Esophagus muscularis mucosa (tissue), 4 donors: Measurements from ENCODE around the gene FKBP2. TPM values are rescaled to one million over a fixed set of nuclear protein-coding genes. Genes with fewer than 3 reads are reported as not detected.
A peak's percentile ranks its signal among the peaks of the same experiment; 100 is the strongest.

Experiments used
- DNase-seq: peaks from one replicate; pipeline ENCODE4 v3.0.0-alpha.2; 2017; ENCODE audit errors: extremely low spot score
- H3K27ac ChIP-seq, 4 donors: fragments of 200-600 bp; sonication (generic); replicated peaks in 1 of 4; 1 replicate in 3 of 4; 2 replicates in 1 of 4; pipeline ENCODE4 v1.5.1; 2016 to 2019; ENCODE audit warnings: mild to moderate bottlenecking in 1 of 4
- H3K27me3 ChIP-seq, 4 donors: fragments of 200-600 bp; sonication (generic); one replicate each; pipeline versions ENCODE4 v1.5.1 to v1.6.0; 2016 to 2019
- H3K36me3 ChIP-seq, 4 donors: fragments of 200-600 bp; sonication (generic); one replicate each; pipeline ENCODE4 v1.5.1; 2016 to 2019
- H3K4me1 ChIP-seq, 4 donors: fragments of 200-600 bp; sonication (generic); one replicate each; pipeline ENCODE4 v1.5.1; 2016 to 2019
- H3K4me3 ChIP-seq, 4 donors: fragments of 200-600 bp; sonication (generic); 1 replicate in 2 of 4; 2 replicates in 2 of 4; pipeline ENCODE4 v1.5.1; 2016 to 2019; ENCODE audit warnings: mild to moderate bottlenecking in 4 of 4, moderate library complexity in 1 of 4
- H3K9me3 ChIP-seq, 4 donors: fragments of 200-600 bp; sonication (generic); 1 replicate in 3 of 4; 2 replicates in 1 of 4; pipeline ENCODE4 v1.5.1; 2016 to 2019
- EP300 ChIP-seq: sonication (generic); formaldehyde crosslinking; IDR thresholded peaks from one replicate; pipeline ENCODE4 v1.6.1; 2017; ENCODE audit warnings: antibody characterized with exemption
- POLR2A ChIP-seq: fragments of 450-650 bp; IDR thresholded peaks from one replicate; pipeline ENCODE4 v1.6.1; 2017; ENCODE audit warnings: antibody characterized with exemption, moderate library complexity, mild to moderate bottlenecking, low read depth
- POLR2AphosphoS5 ChIP-seq, 2 donors: sonication (generic); formaldehyde crosslinking; IDR thresholded peaks; one replicate each; pipeline ENCODE4 v1.6.1; 2017; ENCODE audit warnings: antibody characterized with exemption in 2 of 2
- WGBS: methylation state at CpG from one replicate; pipeline ENCODE4 v1.1.5; 2018; 5-methylcytosine and 5-hydroxymethylcytosine counted together
- intact Hi-C: fragments of 100-400 bp; cut with DNase I; formaldehyde crosslinking; loops from one replicate; pipeline ENCODE4 v1.15.1; 2023
- total RNA-seq, 4 donors: library from RNA; depleted of rRNA; stranded (reverse); fragments of >200 nt; gene quantifications; one replicate each; pipeline versions ENCODE4 v1.1.0 to v1.2.1, GENCODE V29; 2016
- TF ChIP-seq, protein P1 (sequence below), 3 experiments: fragments of 200-600 bp in 2 of 3; fragments of 450-650 bp in 1 of 3; sonication (generic) in 2 of 3; IDR thresholded peaks; one replicate each; pipeline ENCODE4 v1.5.1; 2017 to 2019; ENCODE audit warnings: antibody characterized with exemption in 3 of 3, mild to moderate bottlenecking in 2 of 3, moderate library complexity in 1 of 3

FKBP2 gene
- total RNA-seq, 4 donors from 2014 or later, result 49.0 to 87.8 (median 65.5) TPM

GRCh38 chr11:64224891-64225607, 15.8 kb upstream of the FKBP2 start:
- intact Hi-C loops, result loop anchor here (5.0 kb wide), 1 partner anchor 38 kb away; the partner anchor contains the start of gene STIP1
- DNase-seq, result no peak
- TF ChIP-seq EP300 (no peak), POLR2AphosphoS5 (IDR thresholded peaks at IDR 0.05) (no peak), POLR2A (no peak)
- TF ChIP-seq, protein P1, sequence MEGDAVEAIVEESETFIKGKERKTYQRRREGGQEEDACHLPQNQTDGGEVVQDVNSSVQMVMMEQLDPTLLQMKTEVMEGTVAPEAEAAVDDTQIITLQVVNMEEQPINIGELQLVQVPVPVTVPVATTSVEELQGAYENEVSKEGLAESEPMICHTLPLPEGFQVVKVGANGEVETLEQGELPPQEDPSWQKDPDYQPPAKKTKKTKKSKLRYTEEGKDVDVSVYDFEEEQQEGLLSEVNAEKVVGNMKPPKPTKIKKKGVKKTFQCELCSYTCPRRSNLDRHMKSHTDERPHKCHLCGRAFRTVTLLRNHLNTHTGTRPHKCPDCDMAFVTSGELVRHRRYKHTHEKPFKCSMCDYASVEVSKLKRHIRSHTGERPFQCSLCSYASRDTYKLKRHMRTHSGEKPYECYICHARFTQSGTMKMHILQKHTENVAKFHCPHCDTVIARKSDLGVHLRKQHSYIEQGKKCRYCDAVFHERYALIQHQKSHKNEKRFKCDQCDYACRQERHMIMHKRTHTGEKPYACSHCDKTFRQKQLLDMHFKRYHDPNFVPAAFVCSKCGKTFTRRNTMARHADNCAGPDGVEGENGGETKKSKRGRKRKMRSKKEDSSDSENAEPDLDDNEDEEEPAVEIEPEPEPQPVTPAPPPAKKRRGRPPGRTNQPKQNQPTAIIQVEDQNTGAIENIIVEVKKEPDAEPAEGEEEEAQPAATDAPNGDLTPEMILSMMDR (IDR thresholded peaks at IDR 0.05), result no peak
- Histone ChIP-seq H3K4me3 (peak overlapping the region; percentile 69 to 80 (median 71)), H3K27me3 (no peaks in the 10 kb centered on the region), H3K27ac (peak overlapping the region; percentile 87 to 93 (median 90)), H3K9me3 (no peaks in the 10 kb centered on the region), H3K36me3 (peaks cover 4 to 38% (median 25%) of the 10 kb centered on the region in 4 donors), H3K4me1 (peaks cover 30 to 53% (median 46%) of the 10 kb centered on the region in 4 donors)
- WGBS, result 69% methylated on average over 9 of the region's 22 CpGs

- peak within 1 kb of the TSS; percentile 87 to 93 (median 90) for H3K27ac ChIP-seq
- TF ChIP-seq, protein P1 (IDR thresholded peaks at IDR 0.05), result peak in 2 of 3 experiments; percentile 22 to 36
- TF ChIP-seq POLR2A, result peak; percentile 94
- TF ChIP-seq POLR2AphosphoS5 (IDR thresholded peaks at IDR 0.05), result peak; percentile 94
- TF ChIP-seq EP300, result no peak
- H3K4me3 ChIP-seq, result peak within 1 kb of the TSS; percentile 69 to 80 (median 71)
- H3K27me3 ChIP-seq, result no peaks in the 10 kb centered on the region
- peak; percentile 98 for DNase-seq
- intact Hi-C loops, result loop anchor here (5.0 kb wide), 1 partner anchor 39 kb away; the partner anchor contains the start of gene STIP1
- H3K36me3 ChIP-seq, result peaks cover 4 to 32% (median 17%) of the 10 kb centered on the region in 4 donors
- 17% methylated on average over 4 of the region's 54 CpGs for WGBS
- peaks cover 30 to 57% (median 51%) of the 10 kb centered on the region in 4 donors for H3K4me1 ChIP-seq
- H3K9me3 ChIP-seq, result no peaks in the 10 kb centered on the region
Measured at GRCh38 chr11:64225608-64226506, 15.0 kb upstream of the FKBP2 start, which contains the start of the genes NUDT22 and TRPT1. NUDT22 (plus strand) TSS chr11:64226274; CDS start chr11:64226653, 379 bp downstream. TRPT1 (minus strand) TSS chr11:64226186; CDS start chr11:64225860, 326 bp downstream.

- H3K27ac ChIP-seq, result peak overlapping the region; percentile 87 to 93 (median 90)
- WGBS, result 23% methylated on average over 10 of the region's 26 CpGs
- peak overlapping the region; percentile 69 to 80 (median 71) for H3K4me3 ChIP-seq
- no peak for DNase-seq
- H3K27me3 ChIP-seq, result no peaks in the 10 kb centered on the region
- H3K36me3 ChIP-seq, result peaks cover 4 to 24% (median 12%) of the 10 kb centered on the region in 4 donors
- no peaks in the 10 kb centered on the region for H3K9me3 ChIP-seq
- peaks cover 35 to 64% (median 58%) of the 10 kb centered on the region in 4 donors for H3K4me1 ChIP-seq
- TF ChIP-seq, protein P1 (IDR thresholded peaks at IDR 0.05), result no peak
- no peak for TF ChIP-seq EP300
- no peak for TF ChIP-seq POLR2AphosphoS5 (IDR thresholded peaks at IDR 0.05)
- TF ChIP-seq POLR2A, result no peak
- intact Hi-C loops, result loop anchor here (5.0 kb wide), 1 partner anchor 39 kb away; the partner anchor contains the start of gene STIP1
Measured at GRCh38 chr11:64226507-64227051, 14.3 kb upstream of the FKBP2 start.

GRCh38 chr11:64227405-64227956, 13.4 kb upstream of the FKBP2 start:
- peaks cover 35 to 73% (median 67%) of the 10 kb centered on the region in 4 donors for H3K4me1 ChIP-seq
- peaks cover 4 to 21% (median 12%) of the 10 kb centered on the region in 4 donors for H3K36me3 ChIP-seq
- no peak for TF ChIP-seq POLR2AphosphoS5 (IDR thresholded peaks at IDR 0.05)
- TF ChIP-seq EP300, result no peak
- TF ChIP-seq POLR2A, result no peak
- TF ChIP-seq, protein P1 (IDR thresholded peaks at IDR 0.05), result no peak
- no peaks in the 10 kb centered on the region for H3K9me3 ChIP-seq
- intact Hi-C loops, result loop anchor here (5.0 kb wide), 1 partner anchor 40 kb away; the partner anchor contains the start of gene STIP1
- H3K27me3 ChIP-seq, result no peaks in the 10 kb centered on the region
- H3K4me3 ChIP-seq, result peak overlapping the region; percentile 69 to 80 (median 71)
- WGBS, result 76% methylated on average over 3 of the region's 3 CpGs
- DNase-seq, result no peak
- peak overlapping the region; percentile 87 to 93 (median 90) for H3K27ac ChIP-seq
